H1 (cell line): ENCODE data around the gene RNF183. TPM values are rescaled to one million over a fixed set of nuclear protein-coding genes. Genes with fewer than 3 reads are reported as not detected.

Source experiments
- CTCF ChIA-PET: fragments of 300-600 bp; sonication (Branson Sonifier 250); formaldehyde crosslinking; loops from one replicate; lab custom pipeline; 2021; ENCODE audit not compliant: partially characterized antibody; lab: Charles Lee
- POLR2A ChIA-PET: fragments of 300-600 bp; sonication (Branson Sonifier 250); formaldehyde crosslinking; loops from one replicate; lab custom pipeline; 2021; ENCODE audit warnings: inconsistent platforms; ENCODE audit not compliant: partially characterized antibody; lab: Charles Lee
- DNase-seq, 2 experiments: peaks; one replicate each; pipeline versions ENCODE4 v3.0.0 to v3.0.0-alpha.2; 2010 to 2022; ENCODE audit warnings: low spot score in 2 of 2, low read depth in 1 of 2, mixed read lengths in 1 of 2
- FAIRE-seq: peaks from 2 replicates; lab custom pipeline; 2011; peaks lifted over from hg19 to GRCh38; lab: Jason Lieb, UNC
- H2AFZ ChIP-seq: 2 replicates; pipeline ENCODE4 v1.8.1; 2012; ENCODE audit warnings: low read length, inconsistent platforms
- H2AK5ac ChIP-seq: 2 replicates; pipeline ENCODE4 v1.6.1; 2013; ENCODE audit warnings: low read depth, low read length
- H2BK120ac ChIP-seq: replicated peaks from 2 replicates; pipeline ENCODE3; 2013; ENCODE audit warnings: low read depth, low read length, inconsistent platforms
- H2BK12ac ChIP-seq: 2 replicates; pipeline ENCODE4 v1.6.1; 2013; ENCODE audit warnings: low read depth, low read length
- H2BK15ac ChIP-seq: 2 replicates; pipeline ENCODE4 v1.6.1; 2013; ENCODE audit warnings: low read length
- H2BK20ac ChIP-seq: 2 replicates; pipeline ENCODE4 v1.6.1; 2013; ENCODE audit warnings: low read length
- H2BK5ac ChIP-seq: 2 replicates; pipeline ENCODE4 v1.6.1; 2013; ENCODE audit warnings: low read depth, low read length
- H3K14ac ChIP-seq: 2 replicates; pipeline ENCODE4 v1.6.1; 2013; ENCODE audit warnings: inconsistent platforms; ENCODE audit not compliant: insufficient read length
- H3K18ac ChIP-seq: 2 replicates; pipeline ENCODE4 v1.6.1; 2013; ENCODE audit warnings: low read length; ENCODE audit errors: extremely low read depth
- H3K23ac ChIP-seq: 2 replicates; pipeline ENCODE4 v1.6.1; 2013; ENCODE audit warnings: inconsistent platforms; ENCODE audit not compliant: insufficient read length
- H3K23me2 ChIP-seq: 2 replicates; pipeline ENCODE4 v1.6.1; 2013; ENCODE audit warnings: low read depth, low read length
- H3K27ac ChIP-seq: 2 replicates; pipeline ENCODE4 v1.6.1; 2011; ENCODE audit warnings: low read depth, low read length, inconsistent platforms
- H3K27me3 ChIP-seq, 4 experiments: replicated peaks in 1 of 4; 1 replicate in 1 of 4; 2 replicates in 3 of 4; pipeline versions ENCODE4 v1.6.1 to v1.8.1; 2011 to 2013; ENCODE audit warnings: low read length in 3 of 4, mild to moderate bottlenecking in 3 of 4, inconsistent platforms in 2 of 4, mixed read lengths in 2 of 4, moderate library complexity in 1 of 4; ENCODE audit not compliant: control insufficient read depth in 3 of 4, insufficient read depth in 3 of 4; ENCODE audit errors: extremely low read depth in 1 of 4
- H3K36me3 ChIP-seq, 4 experiments: 2 replicates each; pipeline versions ENCODE4 v1.6.1 to v1.8.1; 2011 to 2013; ENCODE audit warnings: mild to moderate bottlenecking in 4 of 4, low read length in 3 of 4, moderate library complexity in 2 of 4, control low read depth in 1 of 4, inconsistent platforms in 1 of 4; ENCODE audit not compliant: insufficient read depth in 4 of 4, control insufficient read depth in 2 of 4
- H3K4ac ChIP-seq: replicated peaks from 2 replicates; pipeline ENCODE3; 2013; ENCODE audit warnings: low read length, low read depth, mixed read lengths, inconsistent platforms; ENCODE audit not compliant: insufficient read length
- H3K4me1 ChIP-seq, 4 experiments: replicated peaks in 1 of 4; 1 replicate in 1 of 4; 2 replicates in 3 of 4; pipeline versions ENCODE4 v1.6.1 to v1.8.1; 2011 to 2013; ENCODE audit warnings: low read length in 3 of 4, inconsistent platforms in 2 of 4, mixed read lengths in 1 of 4; ENCODE audit not compliant: insufficient read depth in 4 of 4, control insufficient read depth in 3 of 4
- H3K4me2 ChIP-seq, 2 experiments: 2 replicates each; pipeline versions ENCODE4 v1.6.1 to v1.8.1; 2011 to 2013; ENCODE audit warnings: low read depth in 2 of 2, low read length in 2 of 2, control low read depth in 1 of 2, inconsistent platforms in 1 of 2, mild to moderate bottlenecking in 1 of 2; ENCODE audit not compliant: insufficient read depth in 1 of 2
- H3K4me3 ChIP-seq, 4 experiments: fragments of 200-600, 300-600 bp in 1 of 4; sonication (generic), shearing (Covaris generic), sonication (Bioruptor Twin) in 1 of 4; 2 replicates each; pipeline versions ENCODE4 v1.5.1 to v1.8.1; 2011 to 2016; ENCODE audit warnings: low read length in 4 of 4, low read depth in 3 of 4, control low read depth in 2 of 4, inconsistent platforms in 2 of 4, mild to moderate bottlenecking in 2 of 4, mixed read lengths in 1 of 4, moderate library complexity in 1 of 4; ENCODE audit not compliant: insufficient read depth in 2 of 4; ENCODE audit errors: extremely low read depth in 1 of 4
- H3K56ac ChIP-seq: replicated peaks from 2 replicates; pipeline ENCODE3; 2013; ENCODE audit warnings: low read depth, mild to moderate bottlenecking, mixed read lengths, low read length, inconsistent platforms; ENCODE audit not compliant: insufficient read length
- H3K79me1 ChIP-seq: 2 replicates; pipeline ENCODE4 v1.6.1; 2013; ENCODE audit warnings: low read depth, low read length, control low read depth
- H3K79me2 ChIP-seq, 2 experiments: 2 replicates each; pipeline versions ENCODE4 v1.6.1 to v1.8.1; 2012 to 2013; ENCODE audit warnings: low read length in 2 of 2, mild to moderate bottlenecking in 2 of 2, inconsistent platforms in 1 of 2; ENCODE audit not compliant: insufficient read depth in 2 of 2, control insufficient read depth in 1 of 2
- H3K9ac ChIP-seq, 4 experiments: replicated peaks in 1 of 4; 1 replicate in 1 of 4; 2 replicates in 3 of 4; pipeline versions ENCODE4 v1.6.1 to v1.8.1; 2011 to 2013; ENCODE audit warnings: low read depth in 3 of 4, low read length in 3 of 4, control low read depth in 2 of 4, mild to moderate bottlenecking in 2 of 4, moderate library complexity in 2 of 4, inconsistent platforms in 1 of 4; ENCODE audit errors: extremely low read depth in 1 of 4
- H3K9me3 ChIP-seq, 2 experiments: 2 replicates each; pipeline versions ENCODE4 v1.6.1 to v1.8.1; 2012 to 2013; ENCODE audit warnings: mild to moderate bottlenecking in 2 of 2, moderate library complexity in 2 of 2, control low read depth in 1 of 2, inconsistent platforms in 1 of 2, low read depth in 1 of 2, low read length in 1 of 2, mixed read lengths in 1 of 2; ENCODE audit not compliant: insufficient read depth in 2 of 2
- H4K20me1 ChIP-seq, 2 experiments: replicated peaks in 1 of 2; 2 replicates each; pipeline versions ENCODE3 to v1.8.1; 2011 to 2013; ENCODE audit warnings: inconsistent platforms in 2 of 2, low read length in 2 of 2, mild to moderate bottlenecking in 1 of 2; ENCODE audit not compliant: insufficient read depth in 2 of 2, control insufficient read depth in 1 of 2
- H4K5ac ChIP-seq: 2 replicates; pipeline ENCODE4 v1.6.1; 2013; ENCODE audit warnings: low read length, low read depth, mixed read lengths, inconsistent platforms; ENCODE audit not compliant: insufficient read length
- H4K8ac ChIP-seq: 2 replicates; pipeline ENCODE4 v1.8.0; 2013; ENCODE audit warnings: mild to moderate bottlenecking, moderate library complexity, low read length, inconsistent platforms; ENCODE audit not compliant: insufficient read depth; ENCODE audit errors: extremely low read depth
- H4K91ac ChIP-seq: replicated peaks from 2 replicates; pipeline ENCODE3; 2013; ENCODE audit warnings: low read length, mixed read lengths, inconsistent platforms; ENCODE audit not compliant: insufficient read length
- ATF2 ChIP-seq: IDR thresholded peaks from 2 replicates; pipeline ENCODE4 v1.6.1; 2012; ENCODE audit warnings: low read length, inconsistent platforms
- BACH1 ChIP-seq: IDR thresholded peaks from 2 replicates; pipeline ENCODE4 v1.6.1; 2012; ENCODE audit warnings: low read length, improper control_type of control experiment
- BCL11A ChIP-seq, 2 experiments: IDR thresholded peaks; one replicate each; pipeline ENCODE4 v1.6.1; 2011; ENCODE audit warnings: low read depth in 2 of 2, low read length in 2 of 2, mild to moderate bottlenecking in 2 of 2
- CREB1 ChIP-seq: IDR thresholded peaks from 2 replicates; pipeline ENCODE4 v1.6.1; 2012; ENCODE audit warnings: inconsistent platforms
- EGR1 ChIP-seq: IDR thresholded peaks from 2 replicates; pipeline ENCODE4 v1.6.1; 2011; ENCODE audit warnings: low read depth, low read length, borderline replicate concordance
- GABPA ChIP-seq: IDR thresholded peaks from 2 replicates; pipeline ENCODE4 v1.6.1; 2011; ENCODE audit warnings: mild to moderate bottlenecking, low read length, moderate library complexity, borderline replicate concordance; ENCODE audit not compliant: insufficient read depth
- KDM1A ChIP-seq: fragments of 200-600, 300-600 bp; sonication (generic); IDR thresholded peaks from 2 replicates; pipeline ENCODE4 v1.7.1; 2016; ENCODE audit warnings: mild to moderate bottlenecking, low read length, borderline replicate concordance
- KDM5A ChIP-seq: fragments of 200-600 bp; IDR thresholded peaks from 2 replicates; pipeline ENCODE4 v1.7.1; 2012; ENCODE audit warnings: mild to moderate bottlenecking, low read length, inconsistent platforms, mixed read lengths
- NANOG ChIP-seq: IDR thresholded peaks from 2 replicates; pipeline ENCODE4 v1.6.1; 2011; ENCODE audit warnings: low read length, low read depth, mild to moderate bottlenecking, inconsistent platforms; ENCODE audit not compliant: insufficient read depth, poor library complexity, severe bottlenecking
- NRF1 ChIP-seq: IDR thresholded peaks from 2 replicates; pipeline ENCODE4 v1.6.1; 2011; ENCODE audit warnings: mild to moderate bottlenecking, low read depth, low read length, improper control_type of control experiment
- POU5F1 ChIP-seq: IDR thresholded peaks from 2 replicates; pipeline ENCODE4 v1.6.1; 2011; ENCODE audit warnings: low read depth, mild to moderate bottlenecking, low read length, moderate library complexity
- SIRT6 ChIP-seq: IDR thresholded peaks from one replicate; pipeline ENCODE4 v1.7.1; 2012; ENCODE audit warnings: low read length, inconsistent platforms
- TAF1 ChIP-seq: IDR thresholded peaks from 2 replicates; pipeline ENCODE4 v1.6.1; 2011; ENCODE audit warnings: mild to moderate bottlenecking, low read depth, low read length
- ZNF274 ChIP-seq: IDR thresholded peaks from 2 replicates; pipeline ENCODE4 v1.7.0; 2012; ENCODE audit warnings: low read length, borderline replicate concordance; ENCODE audit errors: extremely low read depth
- WGBS, 2 experiments: shearing (Covaris generic) in 1 of 2; methylation state at CpG; one replicate each; pipeline versions ENCODE4 v1.1.6 to v1.1.7; 2013 to 2015; ENCODE audit warnings: low lambda C conversion rate in 2 of 2, mixed read lengths in 2 of 2, inconsistent platforms in 1 of 2, low coverage in 1 of 2, missing lambda C conversion rate in 1 of 2; ENCODE audit not compliant: insufficient replicate concordance in 2 of 2, insufficient coverage in 1 of 2, insufficient read length in 1 of 2; ENCODE audit errors: extremely low coverage in 1 of 2, missing lambda C conversion rate in 1 of 2; 5-methylcytosine and 5-hydroxymethylcytosine counted together
- polyA plus RNA-seq, 7 experiments: library from polyadenylated mRNA; depleted of rRNA in 3 of 7; stranded (reverse) in 5 of 7; unstranded in 2 of 7; fragments of >200 nt in 5 of 7; fragments of 200-250 nt in 2 of 7; gene quantifications; 1 replicate in 5 of 7; 2 replicates in 1 of 7; 4 replicates in 1 of 7; pipeline versions ENCODE4 v1.2.1 to v1.2.3, GENCODE V29; 2011 to 2013; ENCODE audit warnings: missing spikeins in 2 of 7, mixed read lengths in 2 of 7
- total RNA-seq: library from RNA; stranded (reverse); fragmentation: NEBNext Ultra II Directional; extraction: Animal tissue kit (Norgen Biotek cat#: 25700); gene quantifications from 2 replicates; pipeline ENCODE4 v1.2.1, GENCODE V29; 2021

Gene RNF183
- total and polyA plus RNA-seq, 2 of the 8 experiments (the other 6 are each of a cell fraction or from before 2014, with no cell fraction given), result 0.15 TPM; not detected in 1

- Histone ChIP-seq H4K91ac (no peak overlapping the region), H4K20me1 (no peaks in the 10 kb centered on the region), H3K23ac (no peak overlapping the region), H2BK5ac (no peak overlapping the region), H3K4ac (no peak overlapping the region), H3K4me3 (no peak overlapping the region), H2BK20ac (no peak overlapping the region), H3K9ac (no peak overlapping the region), H2BK120ac (no peak overlapping the region), H3K27ac (no peak overlapping the region), H3K56ac (no peak overlapping the region), H3K36me3 (no peaks in the 10 kb centered on the region), H3K27me3 (no peaks in the 10 kb centered on the region; a peak in 1 of 7 replicates), H3K9me3 (no peaks in the 10 kb centered on the region), H3K79me2 (no peaks in the 10 kb centered on the region), H3K4me1 (0 out of 7 replicates have a peak, but pooled peaks cover 0 to 1% (median 0%) of the 10 kb centered on the region in 4 experiments), H2BK12ac (no peak overlapping the region), H2AFZ (no peak overlapping the region), H3K14ac (no peak overlapping the region), H3K79me1 (no peaks in the 10 kb centered on the region), H3K18ac (no peak overlapping the region), H2AK5ac (no peak overlapping the region), H4K8ac (no peak overlapping the region), H2BK15ac (no peak overlapping the region), H3K23me2 (no peaks in the 10 kb centered on the region), H4K5ac (no peak overlapping the region), H3K4me2 (no peak overlapping the region)
- 94% methylated on average over 1 of the region's 1 CpG; no CpG with 5 or more reads in 1 of the 2 experiments for WGBS, 2 experiments
- DNase-seq, result no peak
- ChIA-PET POLR2A (no interaction called here), CTCF (no interaction called here)
- no peak for FAIRE-seq
- no peak for TF ChIP-seq ATF2
- TF ChIP-seq NANOG, result no peak
- TF ChIP-seq KDM1A, result no peak
- no peak for TF ChIP-seq EGR1
- TF ChIP-seq NRF1, result no peak
- TF ChIP-seq ZNF274, result no peak
- no peak for TF ChIP-seq CREB1
- no peak for TF ChIP-seq KDM5A
- TF ChIP-seq GABPA, result no peak
- no peak for TF ChIP-seq BCL11A (IDR thresholded peaks at IDR 0.05; ENCODE audit: low read depth in 2 of 2, low read length in 2 of 2)
- no peak for TF ChIP-seq BACH1
- TF ChIP-seq POU5F1, result no peak
- TF ChIP-seq TAF1, result no peak
- no peak for TF ChIP-seq SIRT6
Measured at GRCh38 chr9:113306566-113306965, 3.4 kb upstream of the RNF183 start.
